RWPE1 (cell line): ENCODE results near the gene STK32C.

ENCODE experiments used
- CTCF ChIA-PET: fragments of 350-600 bp; sonication (Branson Sonifier 250); formaldehyde crosslinking; extraction: SDS; loops from one replicate; lab custom pipeline; 2021; lab: Yijun Ruan, JAX
- POLR2A ChIA-PET: fragments of 400-600 bp; formaldehyde crosslinking; extraction: SDS; loops from one replicate; lab custom pipeline; 2020; ENCODE audit warnings: antibody characterized with exemption; ENCODE audit not compliant: low non-redundant PET; lab: Yijun Ruan, JAX
- DNase-seq: peaks from one replicate; pipeline ENCODE4 v3.0.0; 2012; ENCODE audit warnings: low spot score
- H3K27ac ChIP-seq: fragments of 450-650 bp; 2 replicates; pipeline ENCODE4 v1.5.1; 2017
- CTCF ChIP-seq: fragments of 450-650 bp; conservative IDR thresholded peaks from 2 replicates; pipeline ENCODE4 v1.5.1; 2017; ENCODE audit warnings: low read depth, mild to moderate bottlenecking

STK32C gene

DNA sequence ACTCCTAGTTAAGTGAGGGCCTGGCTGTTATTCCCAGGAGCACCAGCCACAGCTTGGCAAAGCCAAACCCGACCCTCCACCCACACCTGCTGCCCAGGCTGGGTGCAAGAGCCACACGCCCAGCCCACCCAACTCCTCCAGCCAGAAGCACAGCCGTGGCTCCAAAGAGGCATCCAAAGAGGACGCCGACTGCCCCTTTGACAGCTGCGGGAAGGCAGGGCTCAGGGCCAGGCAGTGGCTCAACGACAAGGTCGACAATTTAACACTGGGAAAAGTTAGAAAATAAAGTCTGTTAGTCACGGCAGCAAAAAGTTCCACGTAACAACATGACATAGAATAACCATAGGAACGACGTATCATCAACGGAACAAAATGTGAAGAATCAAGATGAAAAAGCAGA is 66.7 kb downstream of the STK32C start:
- ChIA-PET POLR2A (no interaction called here), CTCF (no interaction called here)
- H3K27ac ChIP-seq: no peak overlapping the region
- TF ChIP-seq CTCF: no peak
- no peak for DNase-seq

- ChIA-PET CTCF (interaction anchor here (0.7 kb wide), 1 partner anchor 120 kb away, joined by 4 read pairs; no protein-coding TSS in a partner anchor), POLR2A (no interaction called here)
- no peak for DNase-seq
- no peak for TF ChIP-seq CTCF
- H3K27ac ChIP-seq: no peak overlapping the region
These were observed 67.2 kb downstream of the STK32C start for GRCh38 chr10:132240581-132240980.

DNA sequence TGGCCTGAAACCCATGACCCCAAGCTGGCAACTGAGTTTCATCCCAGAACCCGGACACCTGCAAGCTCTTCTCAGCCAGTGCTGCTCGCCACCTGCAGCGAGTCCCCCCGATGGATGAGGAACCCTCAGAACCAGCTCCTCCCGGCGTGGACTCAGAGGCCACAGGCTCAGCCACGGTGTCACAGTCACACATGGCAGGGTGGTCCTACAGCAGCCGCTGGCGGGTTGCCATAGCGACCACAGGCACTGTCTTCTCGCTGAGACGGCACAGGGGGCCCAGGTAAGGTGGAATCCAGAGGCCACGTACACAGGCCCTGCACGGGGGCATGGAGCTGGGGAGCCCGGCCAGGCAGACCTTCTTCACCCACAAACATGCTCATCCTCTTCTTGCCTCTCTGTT is 67.6 kb downstream of the STK32C start:
- no peak for TF ChIP-seq CTCF
- DNase-seq: no peak
- H3K27ac ChIP-seq: no peak overlapping the region
- ChIA-PET POLR2A (no interaction called here), CTCF (interaction anchor here (0.7 kb wide), 1 partner anchor 120 kb away, joined by 4 read pairs; no protein-coding TSS in a partner anchor)

DNA sequence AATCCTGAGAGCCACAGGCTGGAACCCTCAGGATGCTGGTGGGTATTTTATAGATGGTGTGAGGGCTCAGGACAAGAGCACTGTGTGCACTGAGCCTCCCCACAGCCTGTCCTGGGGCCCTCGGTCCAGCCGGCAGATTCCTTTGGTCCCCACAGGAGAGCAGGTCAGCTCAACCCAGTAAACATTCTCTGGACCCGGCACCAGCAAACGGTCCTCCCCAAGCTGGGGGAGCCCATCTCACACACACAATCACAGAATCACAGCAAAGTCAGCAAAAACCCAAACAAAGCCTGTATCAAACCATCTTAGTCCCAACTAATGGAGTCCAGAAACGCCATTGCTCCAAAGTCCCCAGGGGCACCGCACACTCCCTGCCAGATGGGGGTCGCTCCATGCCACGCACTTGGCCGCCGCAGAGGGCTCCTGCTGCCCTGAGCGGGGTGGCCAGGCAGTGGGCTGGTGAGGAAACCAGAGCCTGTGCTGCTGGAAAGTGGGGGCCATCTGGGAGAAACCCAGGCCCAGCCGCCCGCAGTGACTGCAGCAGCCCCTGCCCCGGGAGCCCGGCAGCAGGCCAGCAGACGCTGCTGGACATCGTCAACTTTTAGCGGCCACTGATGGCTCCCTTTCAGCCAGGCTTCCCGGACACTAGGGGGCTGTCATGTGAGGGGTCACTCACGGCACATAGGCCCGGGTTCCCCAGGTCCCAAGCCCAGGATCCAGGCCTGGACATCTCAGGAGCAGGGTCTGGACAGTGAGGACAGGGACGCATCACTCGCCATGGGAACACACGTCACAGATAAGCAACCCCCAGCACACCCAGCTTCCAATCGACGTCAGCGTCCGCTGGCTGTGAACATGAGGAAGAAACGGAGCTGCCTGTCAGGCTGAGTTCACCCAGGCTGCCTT is 68.4 kb downstream of the STK32C start:
- no peak for TF ChIP-seq CTCF
- DNase-seq: no peak
- CTCF ChIA-PET: interaction anchor here (0.7 kb wide), 1 partner anchor 121 kb away, joined by 4 read pairs; no protein-coding TSS in a partner anchor
- H3K27ac ChIP-seq: no peak overlapping the region
- POLR2A ChIA-PET: no interaction called here

- TF ChIP-seq CTCF: no peak
- ChIA-PET CTCF (no interaction called here), POLR2A (no interaction called here)
- H3K27ac ChIP-seq: no peak overlapping the region
- no peak for DNase-seq
These were observed 69.2 kb downstream of the STK32C start for GRCh38 chr10:132238371-132239125.

- H3K27ac ChIP-seq: no peak overlapping the region
- CTCF ChIA-PET: interaction anchor here (0.6 kb wide), 1 partner anchor 1069 kb away, joined by 3 read pairs; no protein-coding TSS in a partner anchor
- POLR2A ChIA-PET: no interaction called here
- TF ChIP-seq CTCF: no peak
- no peak for DNase-seq
These were observed 69.9 kb downstream of the STK32C start for GRCh38 chr10:132237871-132238270.
